Ovary (tissue), 9 donors: ENCODE measurements around the gene CCL13. TPM values are rescaled to one million over a fixed set of nuclear protein-coding genes. Genes with fewer than 3 reads are reported as not detected.

ENCODE experiments used
- DNase-seq, 5 donors: peaks; one replicate each; pipeline ENCODE4 v3.0.0-alpha.2; 2019 to 2020
- H3K27ac ChIP-seq, 2 donors: fragments of 200-600 bp; one replicate each; pipeline versions ENCODE4 v1.5.1 to v1.8.0; 2019 to 2022
- H3K27me3 ChIP-seq: fragments of 200-600 bp; one replicate; pipeline ENCODE4 v1.8.0; 2022
- H3K36me3 ChIP-seq: fragments of 200-600 bp; sonication (generic); one replicate; pipeline ENCODE4 v1.5.1; 2019
- H3K4me1 ChIP-seq: one replicate; pipeline ENCODE4 v1.8.1; 2013; ENCODE audit warnings: mild to moderate bottlenecking, moderate library complexity; ENCODE audit not compliant: insufficient read depth
- H3K4me3 ChIP-seq: fragments of 200-600 bp; sonication (generic); one replicate; pipeline ENCODE4 v1.5.1; 2017
- H3K9me3 ChIP-seq, 2 donors: fragments of 200-600 bp in 1 of 2; sonication (generic) in 1 of 2; one replicate each; pipeline versions ENCODE4 v1.5.1 to v1.8.1; 2013 to 2019; ENCODE audit warnings: mild to moderate bottlenecking in 1 of 2, moderate library complexity in 1 of 2
- EP300 ChIP-seq: sonication (generic); formaldehyde crosslinking; IDR thresholded peaks from one replicate; pipeline ENCODE4 v1.6.1; 2017; ENCODE audit warnings: antibody characterized with exemption
- POLR2A ChIP-seq: fragments of 450-650 bp; IDR thresholded peaks from one replicate; pipeline ENCODE4 v1.6.1; 2017; ENCODE audit warnings: antibody characterized with exemption, mild to moderate bottlenecking, moderate library complexity
- WGBS, 3 donors: extraction: QIAGEN DNeasy Blood & Tissue Kit in 1 of 3; methylation state at CpG; one replicate each; pipeline versions ENCODE4 v1.1.5 to v1.1.7; 2013 to 2017; 5-methylcytosine and 5-hydroxymethylcytosine counted together
- intact Hi-C, 4 donors: fragments of 100-400 bp; cut with DNase I; formaldehyde crosslinking; loops; one replicate each; pipeline versions ENCODE4 v1.11.0 to v1.15.1; 2022 to 2023
- polyA plus RNA-seq, 2 donors: library from polyadenylated mRNA; stranded (reverse); fragments of 200-250 nt in 1 of 2; fragments of 350-450 nt in 1 of 2; fragmentation: Illumina TruSeq in 1 of 2; extraction: RNeasy Lipid Tissue Mini Kit (QIAGEN cat#74804) in 1 of 2; gene quantifications; one replicate each; pipeline ENCODE4 v1.2.3, GENCODE V29; 2013 to 2014
- total RNA-seq, 7 donors: library from RNA; depleted of rRNA in 2 of 7; stranded (reverse); fragments of >200 nt in 2 of 7; fragmentation: NEBNext Ultra II Directional in 3 of 7; extraction: Animal tissue kit (Norgen Biotek cat#: 25700) in 3 of 7; gene quantifications; one replicate each; pipeline versions ENCODE4 v1.1.0 to v1.2.4, GENCODE V29; 2016 to 2023
- TF ChIP-seq, protein P1 (sequence below), 3 donors: fragments of 450-650 bp in 2 of 3; fragments of 200-600 bp in 1 of 3; IDR thresholded peaks; one replicate each; pipeline versions ENCODE4 v1.5.1 to v1.8.0; 2016 to 2022; ENCODE audit warnings: antibody characterized with exemption in 3 of 3, mild to moderate bottlenecking in 1 of 3
- donor health status: DM: no; HTN: no; CAD: no; lungs with moderate emphysema.
- donor health status: DM: no; HTN: no; CAD: no.
- donor health status: Bipolar disorder and iron deficiency.
- donor health status: DM: yes; HTN: yes; CAD: no.
- donor health status: DM: no; HTN: no; CAD: no.
- donor health status: DM: yes; HTN: yes; CAD: no.

CCL13 gene
- total and polyA plus RNA-seq, 9 donors, result 0.47 to 5.1 (median 0.59) TPM; not detected in 4

DNA sequence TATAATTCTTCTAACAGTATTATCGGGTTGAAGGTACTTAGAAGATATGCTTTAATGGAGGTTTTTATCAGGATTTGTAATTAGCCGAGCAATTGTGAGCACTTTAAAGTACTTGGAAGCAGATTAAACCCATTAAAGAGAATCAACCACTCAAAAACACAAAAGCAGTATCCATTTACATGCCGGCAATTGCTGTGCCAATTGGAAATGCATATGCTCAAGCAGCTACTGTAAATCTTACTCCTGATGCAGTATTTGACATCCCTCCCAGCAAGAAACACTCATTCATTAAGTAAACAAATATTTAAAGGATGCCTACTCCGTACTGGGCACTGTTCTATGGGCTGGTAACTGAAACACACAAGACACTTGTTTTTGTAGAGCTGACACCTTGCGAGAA, 18.2 kb downstream of the CCL13 start:
- Histone ChIP-seq H3K36me3 (no peaks in the 10 kb centered on the region), H3K9me3 (no peaks in the 10 kb centered on the region), H3K4me3 (no peak overlapping the region), H3K27me3 (no peaks in the 10 kb centered on the region), H3K27ac (no peak overlapping the region), H3K4me1 (no peaks in the 10 kb centered on the region)
- TF ChIP-seq POLR2A, result no peak
- TF ChIP-seq, protein P1, sequence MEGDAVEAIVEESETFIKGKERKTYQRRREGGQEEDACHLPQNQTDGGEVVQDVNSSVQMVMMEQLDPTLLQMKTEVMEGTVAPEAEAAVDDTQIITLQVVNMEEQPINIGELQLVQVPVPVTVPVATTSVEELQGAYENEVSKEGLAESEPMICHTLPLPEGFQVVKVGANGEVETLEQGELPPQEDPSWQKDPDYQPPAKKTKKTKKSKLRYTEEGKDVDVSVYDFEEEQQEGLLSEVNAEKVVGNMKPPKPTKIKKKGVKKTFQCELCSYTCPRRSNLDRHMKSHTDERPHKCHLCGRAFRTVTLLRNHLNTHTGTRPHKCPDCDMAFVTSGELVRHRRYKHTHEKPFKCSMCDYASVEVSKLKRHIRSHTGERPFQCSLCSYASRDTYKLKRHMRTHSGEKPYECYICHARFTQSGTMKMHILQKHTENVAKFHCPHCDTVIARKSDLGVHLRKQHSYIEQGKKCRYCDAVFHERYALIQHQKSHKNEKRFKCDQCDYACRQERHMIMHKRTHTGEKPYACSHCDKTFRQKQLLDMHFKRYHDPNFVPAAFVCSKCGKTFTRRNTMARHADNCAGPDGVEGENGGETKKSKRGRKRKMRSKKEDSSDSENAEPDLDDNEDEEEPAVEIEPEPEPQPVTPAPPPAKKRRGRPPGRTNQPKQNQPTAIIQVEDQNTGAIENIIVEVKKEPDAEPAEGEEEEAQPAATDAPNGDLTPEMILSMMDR (IDR thresholded peaks at IDR 0.05), result no peak
- TF ChIP-seq EP300, result no peak
- no peak for DNase-seq
- intact Hi-C loops, result no loop called here
- 75 to 82% (median 82%) methylated on average over 5 of the region's 5 CpGs for WGBS, 3 donors

DNA sequence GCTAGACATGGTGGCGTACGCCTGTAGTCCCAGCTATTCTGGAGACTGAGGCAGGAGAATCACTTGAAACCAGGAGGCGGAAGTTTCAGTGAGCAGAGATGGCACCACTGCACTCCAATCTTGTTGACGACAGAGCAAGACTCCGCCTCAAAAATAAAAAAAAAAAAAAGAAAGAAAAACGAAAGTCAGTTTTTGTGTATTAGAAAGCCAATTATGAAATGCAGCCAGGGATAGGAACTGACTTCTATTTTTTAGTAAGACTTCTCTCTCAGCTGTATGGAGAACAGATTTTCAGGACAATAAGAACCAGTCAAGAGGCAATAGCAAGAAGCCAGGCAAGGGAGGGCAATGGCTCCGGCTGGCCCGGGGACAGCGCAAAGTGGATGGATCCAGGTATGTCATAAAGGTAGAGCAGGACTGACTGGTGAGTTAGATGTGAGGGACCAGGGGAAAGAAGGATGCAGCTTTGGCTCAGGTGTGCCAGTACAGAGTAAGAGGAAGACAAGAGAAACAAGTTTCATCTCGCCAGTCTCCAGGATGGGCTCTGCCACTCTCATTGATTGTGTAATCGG, 19.2 kb downstream of the CCL13 start:
- no peaks in the 10 kb centered on the region for H3K4me1 ChIP-seq
- TF ChIP-seq, protein P1 (IDR thresholded peaks at IDR 0.05), result no peak
- TF ChIP-seq EP300, result no peak
- no peak for TF ChIP-seq POLR2A
- H3K27ac ChIP-seq, result no peak overlapping the region
- H3K27me3 ChIP-seq, result no peaks in the 10 kb centered on the region
- H3K4me3 ChIP-seq, result no peak overlapping the region
- WGBS, 3 donors, result 87 to 92% (median 88%) methylated on average over 11 of the region's 11 CpGs
- no peak for DNase-seq
- H3K36me3 ChIP-seq, result no peaks in the 10 kb centered on the region
- no peaks in the 10 kb centered on the region for H3K9me3 ChIP-seq
- intact Hi-C loops, result no loop called here

DNA sequence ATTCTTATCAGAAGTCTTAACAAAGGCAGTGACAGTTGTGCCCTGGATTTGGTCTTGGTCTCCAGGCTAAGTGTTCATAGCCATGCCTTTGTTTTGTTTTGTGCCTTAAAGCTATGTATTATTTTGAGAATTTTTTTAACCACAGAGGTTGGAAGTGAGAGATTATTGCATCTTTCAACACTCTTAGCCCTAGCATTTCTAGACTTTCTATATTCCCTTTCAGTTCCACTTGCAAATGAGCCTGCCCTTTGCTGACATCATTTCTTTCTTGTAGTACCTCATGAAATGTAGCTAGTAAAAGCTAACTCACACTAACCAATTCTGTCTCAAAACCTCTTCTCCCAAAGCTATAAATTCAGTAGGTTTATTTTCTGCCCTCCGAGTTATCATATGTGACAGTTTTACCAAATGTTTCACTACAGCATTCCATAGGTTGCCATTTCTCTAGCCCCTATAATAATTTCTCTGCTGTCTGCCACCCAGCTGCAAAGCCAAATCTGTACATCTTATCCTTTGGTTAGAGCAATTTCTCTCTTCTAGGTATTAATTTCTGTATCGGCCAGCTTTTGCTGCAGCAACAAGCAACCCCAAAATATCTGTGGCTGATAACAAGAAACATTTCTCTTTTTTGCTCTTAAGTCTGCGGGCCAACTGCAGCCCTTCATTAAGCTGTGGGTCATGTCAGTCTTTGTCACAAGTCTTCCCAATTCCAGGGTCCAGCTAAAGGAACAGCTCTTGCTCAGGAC, 21.0 kb downstream of the CCL13 start:
- TF ChIP-seq EP300 (no peak), POLR2A (no peak)
- TF ChIP-seq, protein P1 (IDR thresholded peaks at IDR 0.05), result no peak
- Histone ChIP-seq H3K27ac (no peak overlapping the region), H3K27me3 (no peaks in the 10 kb centered on the region), H3K4me1 (no peaks in the 10 kb centered on the region), H3K4me3 (no peak overlapping the region), H3K9me3 (no peaks in the 10 kb centered on the region), H3K36me3 (no peaks in the 10 kb centered on the region)
- DNase-seq, result no peak
- WGBS, 3 donors, result 92 to 93% (median 92%) methylated on average over 3 of the region's 3 CpGs
- intact Hi-C loops, result no loop called here

DNA sequence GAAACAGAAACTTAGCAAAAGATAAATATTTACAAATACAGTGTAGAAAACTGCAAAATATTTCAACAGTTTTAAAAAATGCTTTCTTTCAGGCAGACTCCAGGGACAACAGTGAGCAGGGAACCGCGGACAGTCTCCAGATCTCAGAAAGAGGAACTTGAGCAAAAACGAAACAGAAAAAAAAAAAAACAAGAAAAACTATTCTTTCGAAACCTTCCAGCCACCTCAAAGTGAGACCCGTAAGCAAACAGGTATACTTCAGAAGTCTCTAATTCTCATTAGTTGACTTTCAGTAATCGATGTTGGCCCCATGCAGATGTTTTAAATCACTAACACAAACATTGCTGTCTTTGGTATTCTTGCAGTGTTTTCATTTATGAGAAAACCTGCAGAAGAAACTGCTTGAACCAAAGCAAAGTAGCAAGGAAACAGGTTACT, 22.4 kb downstream of the CCL13 start:
- Histone ChIP-seq H3K4me1 (no peaks in the 10 kb centered on the region), H3K27ac (no peak overlapping the region), H3K4me3 (no peak overlapping the region), H3K27me3 (no peaks in the 10 kb centered on the region), H3K36me3 (no peaks in the 10 kb centered on the region), H3K9me3 (no peaks in the 10 kb centered on the region)
- no peak for DNase-seq
- intact Hi-C loops, result no loop called here
- TF ChIP-seq, protein P1 (IDR thresholded peaks at IDR 0.05), result no peak
- TF ChIP-seq EP300 (no peak), POLR2A (no peak)
- 6 to 23% (median 9%) methylated on average over 6 of the region's 6 CpGs for WGBS, 3 donors
